ENCODE measurements around the gene DENND2A.

The DENND2A gene

GRCh38 chr7:140619176-140619575 is 21.4 kb downstream of the DENND2A start:
- no peak for DNase-seq (ENCODE audit: low read depth)

DNA sequence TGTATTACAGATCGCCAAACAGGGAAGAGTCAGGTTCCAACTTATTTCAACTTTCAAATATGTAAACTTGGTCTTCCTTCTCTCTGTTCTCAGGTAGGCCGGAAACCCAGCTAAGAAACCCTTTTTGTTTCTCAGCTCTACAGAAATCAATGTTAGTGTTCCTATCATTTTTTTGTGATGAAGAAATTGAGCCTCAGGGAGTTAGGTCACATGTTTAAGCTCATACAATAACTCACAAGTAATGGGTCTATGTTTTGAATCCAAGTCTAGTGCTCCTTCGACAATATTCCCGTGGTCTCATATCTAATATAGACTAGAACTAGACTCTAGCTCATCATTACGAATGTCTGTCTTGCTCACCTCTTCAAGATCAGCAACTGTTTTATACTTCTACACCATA is 22.3 kb downstream of the DENND2A start:
- no peak for DNase-seq (ENCODE audit: low read depth)

DNA sequence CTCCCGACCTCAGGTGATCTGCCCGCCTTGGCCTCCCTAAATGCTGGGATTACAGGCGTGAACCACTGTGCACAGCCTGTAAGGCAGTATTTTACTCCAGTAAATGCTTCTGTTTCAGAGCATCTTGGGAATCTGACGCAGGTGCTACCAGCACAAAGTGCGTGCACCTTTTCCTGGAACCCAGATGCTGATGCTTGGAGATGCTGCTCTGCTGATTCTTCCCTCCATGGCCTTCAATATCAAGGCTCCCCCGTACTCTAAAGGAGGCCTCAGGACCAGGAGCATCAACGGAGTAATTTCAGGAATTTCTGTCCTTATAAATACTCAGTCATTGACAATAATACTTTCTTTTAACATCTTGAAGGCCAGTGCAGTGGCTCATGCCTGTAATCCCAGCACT is 23.5 kb downstream of the DENND2A start:
- DNase-seq (ENCODE audit: low read depth), result no peak

GRCh38 chr7:140616328-140616727 is 24.3 kb downstream of the DENND2A start:
- no peak for DNase-seq (ENCODE audit: low read depth)

DNA sequence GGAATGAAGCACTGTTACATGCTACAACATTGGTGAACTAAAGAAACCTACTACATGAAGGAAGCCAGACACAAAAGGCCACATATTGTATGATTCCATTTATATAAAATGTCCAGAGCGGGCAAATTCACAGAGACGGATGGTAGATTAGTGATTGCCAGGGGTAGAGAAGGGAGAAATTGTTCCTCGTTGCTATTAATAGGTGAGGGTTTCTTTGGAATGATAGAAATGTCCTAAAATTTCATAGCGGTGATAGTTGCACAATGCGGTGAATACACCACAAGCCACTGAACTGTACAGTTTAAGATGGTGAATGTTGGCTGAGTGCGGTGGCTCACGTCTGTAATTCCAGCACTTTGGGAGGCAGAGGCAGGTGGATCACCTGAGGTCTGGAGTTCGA is 29.0 kb downstream of the DENND2A start:
- no peak for DNase-seq (ENCODE audit: low read depth)

DNA sequence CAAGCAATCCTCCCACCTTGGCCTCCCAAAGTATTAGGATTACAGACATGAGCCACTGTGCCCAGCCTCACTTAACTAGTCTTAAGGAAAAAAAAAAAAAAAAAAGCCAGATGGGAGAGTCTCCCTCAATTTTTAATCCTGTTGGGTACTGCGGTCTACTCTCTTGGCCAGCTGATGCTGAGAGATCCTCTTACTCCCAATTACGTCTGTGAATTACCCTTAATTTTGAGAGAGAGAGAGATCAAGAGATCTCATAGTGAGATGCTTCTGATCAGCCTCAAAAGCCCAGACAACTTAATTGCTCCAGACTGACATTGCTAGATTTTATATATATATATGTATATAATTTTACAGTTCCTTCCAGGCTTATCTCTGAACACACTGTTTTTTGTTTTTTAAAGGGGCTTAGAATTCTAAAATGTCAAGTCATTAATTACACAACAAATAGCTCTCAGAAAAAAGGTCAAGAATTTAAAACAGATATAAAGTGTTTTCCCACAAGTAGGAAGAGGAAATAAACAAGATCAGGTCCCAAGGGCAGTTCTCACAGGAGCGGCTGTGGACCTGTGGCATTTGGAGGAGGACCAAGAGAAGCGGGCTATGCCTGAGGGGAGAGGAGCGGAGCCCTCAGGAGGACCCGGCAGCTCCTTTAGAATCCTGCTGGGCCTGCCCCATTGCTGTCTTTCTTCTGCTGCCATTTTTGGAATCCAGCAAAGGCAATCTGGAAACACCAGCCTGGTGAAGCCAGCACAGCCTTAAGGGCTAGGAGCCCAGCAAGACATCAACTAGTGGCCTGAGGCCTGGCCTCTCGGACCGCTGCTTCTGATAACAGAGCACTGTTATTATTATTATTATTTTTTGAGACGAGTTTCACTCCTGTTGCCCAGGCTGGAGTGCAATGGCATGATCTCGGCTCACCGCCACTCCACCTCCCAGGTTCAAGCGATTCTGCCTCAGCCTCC is 30.1 kb downstream of the DENND2A start:
- DNase-seq (ENCODE audit: low read depth), result no peak

DNA sequence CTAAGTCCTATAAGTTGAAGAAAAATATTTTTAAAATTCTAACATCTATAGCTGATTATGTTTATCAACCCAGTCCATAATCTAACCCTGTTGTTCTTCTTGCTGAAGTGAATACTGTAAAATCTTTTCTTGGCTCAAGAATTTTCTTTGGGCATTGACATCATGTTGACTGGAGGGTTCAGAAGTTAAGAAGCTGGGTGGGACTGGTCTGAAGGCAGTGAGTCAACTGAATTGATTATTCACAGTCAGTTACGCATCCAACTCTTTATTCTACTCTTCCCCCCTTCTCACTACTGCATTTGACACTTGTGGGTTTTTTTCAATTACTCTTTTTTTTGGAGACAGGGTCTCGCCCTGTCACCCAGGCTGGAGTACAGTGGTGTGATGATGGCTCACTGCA is 31.0 kb downstream of the DENND2A start:
- no peak for DNase-seq (ENCODE audit: low read depth)

DNA sequence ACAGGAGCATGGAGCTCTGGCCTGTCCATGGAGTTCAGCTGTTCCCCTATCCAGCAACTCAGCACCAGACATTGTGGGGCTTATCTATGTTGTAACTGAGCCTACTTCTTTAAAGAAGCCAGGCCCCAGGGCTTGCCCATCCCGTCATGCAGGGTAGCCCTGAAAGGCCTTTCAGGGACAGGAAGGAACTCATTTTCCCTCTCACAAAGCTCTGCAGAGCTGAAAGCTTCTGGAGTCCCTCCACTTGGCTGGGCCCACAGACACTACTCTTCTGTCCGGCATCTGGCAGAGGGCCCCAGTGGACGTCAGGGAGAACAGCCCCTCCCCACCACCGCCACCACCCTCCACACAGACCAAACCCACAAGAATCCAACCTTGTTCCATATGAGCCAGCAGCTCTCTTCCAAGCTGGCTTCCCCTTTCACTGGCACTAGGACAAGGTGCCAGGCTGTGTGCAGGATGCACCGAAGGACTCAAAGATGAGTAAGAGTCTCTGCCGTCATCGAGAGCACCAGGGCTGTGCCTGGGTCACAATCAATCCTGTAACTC is 33.1 kb downstream of the DENND2A start:
- DNase-seq (ENCODE audit: low read depth), result no peak

DNA sequence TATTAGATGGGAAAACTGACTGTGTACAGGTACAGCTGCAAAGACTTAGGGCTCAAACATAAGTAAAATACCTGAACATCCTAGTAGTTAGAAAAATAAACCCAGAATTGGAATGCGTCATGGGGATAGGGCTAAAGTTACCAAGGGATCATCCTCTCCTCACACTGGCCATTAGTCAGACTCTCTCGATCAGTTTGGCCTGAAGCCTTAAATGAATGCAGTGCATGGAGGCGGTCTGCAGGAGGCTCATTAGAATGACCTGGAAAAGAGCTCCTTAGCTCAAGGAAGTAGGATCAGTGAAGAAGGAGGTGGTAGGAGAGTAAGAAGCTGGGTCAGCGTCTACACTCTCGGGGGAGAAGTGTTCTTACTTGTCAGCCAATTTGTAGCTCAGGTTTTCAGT is 35.3 kb downstream of the DENND2A start:
- DNase-seq (ENCODE audit: low read depth), result no peak

DNA sequence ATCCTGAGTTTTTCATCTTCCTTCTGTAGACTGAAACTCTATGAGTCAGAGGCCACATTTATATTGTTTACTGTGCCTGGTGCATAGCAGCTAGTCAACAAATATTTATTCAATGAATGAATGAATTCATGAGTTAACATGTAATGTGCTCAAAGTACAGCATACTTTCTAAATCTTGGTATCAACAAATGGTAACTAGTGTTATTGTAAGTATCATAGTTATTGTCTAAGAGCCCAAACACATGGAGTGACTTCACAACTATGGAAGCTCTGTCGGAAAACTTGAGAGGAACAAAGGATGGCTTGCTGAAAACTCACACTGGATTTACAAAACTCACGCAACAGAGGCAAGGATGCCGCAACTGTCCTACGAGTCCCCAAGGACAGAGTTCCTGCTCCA is 35.9 kb downstream of the DENND2A start:
- DNase-seq (ENCODE audit: low read depth), result no peak

GRCh38 chr7:140604076-140604475 is 36.5 kb downstream of the DENND2A start:
- no peak for DNase-seq (ENCODE audit: low read depth)

GRCh38 chr7:140601566-140602174 is 38.9 kb downstream of the DENND2A start:
- DNase-seq (ENCODE audit: low read depth), result no peak

- DNase-seq (ENCODE audit: low read depth), result no peak
Measured at GRCh38 chr7:140600341-140600740, 40.3 kb downstream of the DENND2A start.

GRCh38 chr7:140597428-140597949 is 43.1 kb downstream of the DENND2A start:
- DNase-seq (ENCODE audit: low read depth), result no peak

DNA sequence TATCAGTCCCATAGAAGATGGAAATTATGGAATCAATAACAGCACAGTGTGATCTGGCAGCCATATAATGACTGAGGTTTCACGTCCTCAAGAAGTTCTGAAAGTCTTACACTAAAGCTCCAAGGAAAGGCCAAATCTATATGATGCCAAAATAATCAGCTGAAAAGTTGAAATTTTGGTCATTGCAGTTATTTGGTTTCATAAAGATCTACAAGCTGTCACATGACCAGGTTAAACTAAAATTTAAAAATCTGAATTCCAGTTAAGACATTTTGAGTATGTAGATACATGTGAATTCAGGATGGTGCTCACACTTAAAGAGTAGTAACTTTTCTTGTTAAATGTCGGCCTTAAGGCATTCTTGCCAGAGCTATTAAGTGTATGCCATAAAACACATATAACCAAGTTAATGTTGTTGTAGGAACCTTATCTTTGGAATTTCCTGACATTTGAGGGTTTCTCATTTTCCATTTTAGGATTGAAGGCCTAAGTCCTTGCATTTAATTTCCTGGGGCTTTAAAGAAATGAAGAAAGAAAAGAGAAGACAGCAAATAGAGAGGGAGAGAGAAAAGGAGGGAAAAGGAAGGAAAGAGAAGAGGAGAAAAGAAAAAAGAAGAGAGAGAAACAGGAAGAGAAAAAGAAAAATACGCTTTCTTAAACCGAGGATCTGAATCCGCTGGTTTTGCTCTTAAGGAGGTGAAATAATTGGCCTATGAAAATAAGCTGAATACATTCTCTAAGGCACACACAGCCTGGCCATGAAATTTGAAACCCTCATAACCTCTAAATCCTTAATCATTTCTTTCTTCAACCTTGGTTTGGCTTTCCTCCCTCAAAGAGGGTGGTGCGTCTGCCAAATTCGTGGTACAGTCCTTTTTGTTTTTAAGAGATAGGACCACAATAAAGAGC is 43.8 kb downstream of the DENND2A start:
- no peak for DNase-seq (ENCODE audit: low read depth)

- no peak for DNase-seq (ENCODE audit: low read depth)
Measured at GRCh38 chr7:140595468-140596092, 45.0 kb downstream of the DENND2A start.

- no peak for DNase-seq (ENCODE audit: low read depth)
Measured at GRCh38 chr7:140594131-140594691, 46.4 kb downstream of the DENND2A start.

DNA sequence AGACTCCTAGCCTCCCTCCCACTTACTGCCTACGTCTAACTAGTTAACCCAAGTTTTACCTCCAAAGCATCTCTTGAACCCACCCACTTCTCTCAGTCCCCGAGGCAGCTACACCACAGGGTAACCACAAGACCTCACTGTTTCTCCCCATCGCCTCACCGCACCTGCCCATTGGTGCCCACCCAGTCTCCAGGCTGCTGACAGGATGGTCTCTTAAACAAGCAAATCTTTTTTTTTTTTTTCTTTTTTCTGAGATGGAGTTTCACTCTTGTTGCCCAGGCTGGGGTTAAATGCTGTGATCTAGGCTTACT is 47.0 kb downstream of the DENND2A start:
- no peak for DNase-seq (ENCODE audit: low read depth)

DNA sequence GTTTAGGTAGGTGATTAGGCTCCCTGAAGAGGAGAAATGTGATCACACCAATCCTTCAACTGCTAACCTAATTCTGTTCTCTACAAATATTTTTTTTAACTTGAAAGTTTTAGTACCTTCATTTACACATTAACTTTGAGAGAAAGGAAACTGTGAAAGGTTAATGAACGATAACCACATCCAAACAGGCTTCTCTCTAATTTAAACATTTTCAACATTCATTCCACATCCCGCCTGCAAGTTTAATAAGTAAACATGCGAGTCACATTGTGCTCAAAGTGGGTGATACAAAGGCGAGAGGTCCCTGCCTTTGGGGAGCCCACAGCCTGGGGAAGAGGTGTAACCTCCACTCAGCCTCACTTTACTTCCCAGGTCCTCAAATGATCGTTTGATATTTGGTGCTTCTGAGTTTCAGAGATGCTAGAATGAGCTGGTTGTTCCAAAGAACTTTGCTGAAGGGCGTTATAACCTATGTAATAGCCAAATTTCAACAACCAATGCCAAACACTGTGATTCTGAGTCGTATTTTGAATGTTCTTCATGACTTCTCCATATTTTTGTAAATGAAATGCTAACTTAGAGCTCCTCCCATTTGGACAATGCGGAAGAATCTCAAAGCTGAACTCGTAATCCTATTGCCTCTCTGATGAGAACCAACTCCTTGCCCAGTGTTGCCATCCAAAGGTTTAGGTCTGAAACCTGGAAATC is 47.5 kb downstream of the DENND2A start:
- DNase-seq (ENCODE audit: low read depth), result no peak

DNA sequence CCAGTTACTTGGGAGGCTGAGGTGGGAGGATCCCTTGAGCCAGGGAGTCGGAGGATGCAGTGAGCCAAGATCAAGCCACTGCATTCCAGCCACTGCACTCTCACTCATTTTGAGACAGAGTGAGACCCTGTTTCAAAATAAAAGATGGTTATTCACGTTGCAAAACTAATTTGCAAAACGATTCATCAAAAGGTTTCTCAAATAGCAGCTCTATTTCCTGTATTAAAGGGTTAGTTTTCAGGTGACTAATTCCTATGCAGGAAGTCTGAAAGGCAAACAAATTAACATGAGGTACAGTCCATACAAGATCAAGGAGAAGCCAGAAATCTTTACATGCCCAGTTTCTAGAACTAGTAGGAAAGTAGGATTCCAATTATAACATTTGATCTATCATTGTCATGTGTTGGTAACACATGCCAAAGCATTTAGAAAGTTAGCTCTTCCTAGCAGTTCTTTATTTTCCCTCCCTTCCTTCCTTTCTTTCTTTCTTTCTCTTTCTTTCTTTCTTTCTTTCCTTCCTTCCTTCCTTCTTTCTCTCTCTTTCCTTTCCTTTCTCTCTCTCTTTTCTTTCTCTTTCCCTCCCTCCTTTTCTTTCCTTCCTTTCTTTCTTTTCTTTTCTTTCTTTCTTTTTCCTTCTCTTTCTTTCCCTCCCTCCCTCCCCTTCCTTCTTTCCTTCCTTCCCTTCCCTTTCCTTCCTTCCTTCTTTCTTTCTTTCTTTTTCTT is 49.3 kb downstream of the DENND2A start:
- no peak for DNase-seq (ENCODE audit: low read depth)

Measured in T-helper 22 cell (primary cell).